Peyer's patch (tissue), 4 donors: ENCODE results near the gene FBH1.

Experiments
- CTCF ChIP-seq, 6 experiments: fragments of 450-650 bp in 4 of 6; fragments of 200-600 bp in 2 of 6; sonication (generic) in 1 of 6; IDR thresholded peaks; one replicate each; pipeline ENCODE4 v1.5.1; 2017 to 2019; ENCODE audit warnings: antibody characterized with exemption in 6 of 6, mild to moderate bottlenecking in 3 of 6, moderate library complexity in 1 of 6
- POLR2A ChIP-seq, 2 donors: fragments of 450-650 bp; IDR thresholded peaks; one replicate each; pipeline ENCODE4 v1.5.1; 2017; ENCODE audit warnings: antibody characterized with exemption in 2 of 2, mild to moderate bottlenecking in 2 of 2, moderate library complexity in 2 of 2

- TF ChIP-seq CTCF (IDR thresholded peaks at IDR 0.05) (no peak), POLR2A (IDR thresholded peaks at IDR 0.05) (no peak)
Observed at GRCh38 chr10:5935628-5936027, 45.6 kb downstream of the FBH1 start.
